A549 (cell line): Measurements from ENCODE around the gene MAD1L1.

Experiments
- POLR2A ChIP-seq: IDR thresholded peaks from 2 replicates; pipeline ENCODE4 v1.6.1; 2012; ENCODE audit warnings: mild to moderate bottlenecking, low read length
- RAD21 ChIP-seq, 2 experiments: fragments of >200 bp in 1 of 2; sonication (Bioruptor Twin) in 1 of 2; formaldehyde crosslinking in 1 of 2; IDR thresholded peaks in 1 of 2; conservative IDR thresholded peaks in 1 of 2; 2 replicates in 1 of 2; 3 replicates in 1 of 2; pipeline ENCODE4 v1.6.1; 2012 to 2018; ENCODE audit warnings: inconsistent platforms in 1 of 2
- RARB ChIP-seq: fragments of 250-450 bp; sonication (Bioruptor Pico); IDR thresholded peaks from 2 replicates; pipeline ENCODE4 v1.8.0; 2021; ENCODE audit warnings: mild to moderate bottlenecking, moderate library complexity
- RCOR1 ChIP-seq: fragments of 150-350 bp; IDR thresholded peaks from 2 replicates; pipeline ENCODE4 v1.6.1; 2014; ENCODE audit warnings: antibody characterized with exemption, low read length, low read depth
- RFX5 ChIP-seq: fragments of 450-650 bp; IDR thresholded peaks from 2 replicates; pipeline ENCODE4 v1.7.1; 2014; ENCODE audit warnings: antibody characterized with exemption, mild to moderate bottlenecking, moderate library complexity
- TF ChIP-seq, protein P1 (sequence below): fragments of 250-450 bp; sonication (Bioruptor Pico); IDR thresholded peaks from 2 replicates; pipeline ENCODE4 v1.5.0; 2021; ENCODE audit warnings: mild to moderate bottlenecking, moderate library complexity, borderline replicate concordance
- TF ChIP-seq, protein P2 (sequence below): fragments of >200 bp; sonication (Bioruptor Twin); formaldehyde crosslinking; IDR thresholded peaks from 3 replicates; pipeline ENCODE4 v1.5.1; 2016
- TF ChIP-seq, protein P3 (sequence below): fragments of >200 bp; sonication (Bioruptor Twin); formaldehyde crosslinking; IDR thresholded peaks from 3 replicates; pipeline ENCODE4 v1.6.1; 2016

DNA sequence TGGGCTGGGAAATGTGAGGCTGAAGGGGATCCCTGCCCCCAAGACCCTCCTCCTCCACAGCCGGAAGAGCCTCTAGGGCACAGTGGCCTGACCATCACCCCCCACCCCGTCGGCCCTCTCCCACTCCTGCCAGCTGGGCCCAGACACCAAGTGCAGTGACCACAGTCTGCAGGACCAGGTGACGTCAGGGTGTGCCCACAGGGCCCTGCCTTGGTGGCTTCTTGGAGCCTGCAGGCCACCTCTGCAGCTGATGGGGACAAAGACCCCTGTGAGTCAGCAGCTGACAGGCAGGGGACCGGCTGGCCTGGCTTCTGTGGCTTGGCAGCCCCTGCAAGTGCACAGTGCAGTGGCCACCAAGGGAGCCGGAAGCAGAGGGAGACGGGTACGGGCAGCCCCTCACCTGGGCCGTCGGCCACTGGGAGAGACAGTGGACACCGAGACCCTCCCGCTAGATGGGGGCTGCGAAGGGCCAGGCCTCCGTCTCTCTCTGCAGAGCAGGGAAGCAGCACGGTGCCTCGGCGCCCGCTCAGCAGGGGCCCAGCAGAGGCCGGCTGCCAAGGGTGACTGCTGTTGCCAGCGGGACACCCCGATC lies 288.0 kb downstream of the MAD1L1 start:
- TF ChIP-seq, protein P1, sequence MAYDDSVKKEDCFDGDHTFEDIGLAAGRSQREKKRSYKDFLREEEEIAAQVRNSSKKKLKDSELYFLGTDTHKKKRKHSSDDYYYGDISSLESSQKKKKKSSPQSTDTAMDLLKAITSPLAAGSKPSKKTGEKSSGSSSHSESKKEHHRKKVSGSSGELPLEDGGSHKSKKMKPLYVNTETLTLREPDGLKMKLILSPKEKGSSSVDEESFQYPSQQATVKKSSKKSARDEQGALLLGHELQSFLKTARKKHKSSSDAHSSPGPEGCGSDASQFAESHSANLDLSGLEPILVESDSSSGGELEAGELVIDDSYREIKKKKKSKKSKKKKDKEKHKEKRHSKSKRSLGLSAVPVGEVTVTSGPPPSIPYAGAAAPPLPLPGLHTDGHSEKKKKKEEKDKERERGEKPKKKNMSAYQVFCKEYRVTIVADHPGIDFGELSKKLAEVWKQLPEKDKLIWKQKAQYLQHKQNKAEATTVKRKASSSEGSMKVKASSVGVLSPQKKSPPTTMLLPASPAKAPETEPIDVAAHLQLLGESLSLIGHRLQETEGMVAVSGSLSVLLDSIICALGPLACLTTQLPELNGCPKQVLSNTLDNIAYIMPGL (CRISPR knock-in tag): no peak
- TF ChIP-seq RFX5 (no peak), POLR2A (no peak), RARB (no peak), RAD21 (conservative IDR thresholded peaks at IDR 0.05 in 1 of 2, IDR thresholded peaks at IDR 0.05 in 1 of 2) (no peak), RCOR1 (no peak)
- TF ChIP-seq, protein P2, sequence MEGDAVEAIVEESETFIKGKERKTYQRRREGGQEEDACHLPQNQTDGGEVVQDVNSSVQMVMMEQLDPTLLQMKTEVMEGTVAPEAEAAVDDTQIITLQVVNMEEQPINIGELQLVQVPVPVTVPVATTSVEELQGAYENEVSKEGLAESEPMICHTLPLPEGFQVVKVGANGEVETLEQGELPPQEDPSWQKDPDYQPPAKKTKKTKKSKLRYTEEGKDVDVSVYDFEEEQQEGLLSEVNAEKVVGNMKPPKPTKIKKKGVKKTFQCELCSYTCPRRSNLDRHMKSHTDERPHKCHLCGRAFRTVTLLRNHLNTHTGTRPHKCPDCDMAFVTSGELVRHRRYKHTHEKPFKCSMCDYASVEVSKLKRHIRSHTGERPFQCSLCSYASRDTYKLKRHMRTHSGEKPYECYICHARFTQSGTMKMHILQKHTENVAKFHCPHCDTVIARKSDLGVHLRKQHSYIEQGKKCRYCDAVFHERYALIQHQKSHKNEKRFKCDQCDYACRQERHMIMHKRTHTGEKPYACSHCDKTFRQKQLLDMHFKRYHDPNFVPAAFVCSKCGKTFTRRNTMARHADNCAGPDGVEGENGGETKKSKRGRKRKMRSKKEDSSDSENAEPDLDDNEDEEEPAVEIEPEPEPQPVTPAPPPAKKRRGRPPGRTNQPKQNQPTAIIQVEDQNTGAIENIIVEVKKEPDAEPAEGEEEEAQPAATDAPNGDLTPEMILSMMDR: no peak
- TF ChIP-seq, protein P3, sequence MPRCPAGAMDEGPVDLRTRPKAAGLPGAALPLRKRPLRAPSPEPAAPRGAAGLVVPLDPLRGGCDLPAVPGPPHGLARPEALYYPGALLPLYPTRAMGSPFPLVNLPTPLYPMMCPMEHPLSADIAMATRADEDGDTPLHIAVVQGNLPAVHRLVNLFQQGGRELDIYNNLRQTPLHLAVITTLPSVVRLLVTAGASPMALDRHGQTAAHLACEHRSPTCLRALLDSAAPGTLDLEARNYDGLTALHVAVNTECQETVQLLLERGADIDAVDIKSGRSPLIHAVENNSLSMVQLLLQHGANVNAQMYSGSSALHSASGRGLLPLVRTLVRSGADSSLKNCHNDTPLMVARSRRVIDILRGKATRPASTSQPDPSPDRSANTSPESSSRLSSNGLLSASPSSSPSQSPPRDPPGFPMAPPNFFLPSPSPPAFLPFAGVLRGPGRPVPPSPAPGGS: no peak
